Measurements from ENCODE around the gene SMC6.

The SMC6 gene

GRCh38 chr2:17749753-17750438, 3.7 kb downstream of the SMC6 start:
- no peaks in the 10 kb centered on the region for H3K27me3 ChIP-seq (ENCODE audit: control insufficient read depth, insufficient read depth, low read length, poor library complexity, severe bottlenecking)
- peaks cover under 1% of the 10 kb centered on the region for H3K36me3 ChIP-seq (ENCODE audit: control insufficient read depth, insufficient read depth, low read length)
- H3K4me1 ChIP-seq (ENCODE audit: control insufficient read depth, insufficient read depth, low read length): peaks cover 10% of the 10 kb centered on the region
- H3K27ac ChIP-seq (ENCODE audit: insufficient read depth, low read depth, low read length, poor library complexity, severe bottlenecking): no peak overlapping the region
- no peaks in the 10 kb centered on the region for H3K9me3 ChIP-seq (ENCODE audit: control insufficient read depth, low read length)
- WGBS, 2 experiments: 98 to 100% methylated on average over 1 to 2 of the region's 2 CpGs
- H3K4me3 ChIP-seq (ENCODE audit: insufficient read depth, low read depth, low read length): no peak overlapping the region

DNA sequence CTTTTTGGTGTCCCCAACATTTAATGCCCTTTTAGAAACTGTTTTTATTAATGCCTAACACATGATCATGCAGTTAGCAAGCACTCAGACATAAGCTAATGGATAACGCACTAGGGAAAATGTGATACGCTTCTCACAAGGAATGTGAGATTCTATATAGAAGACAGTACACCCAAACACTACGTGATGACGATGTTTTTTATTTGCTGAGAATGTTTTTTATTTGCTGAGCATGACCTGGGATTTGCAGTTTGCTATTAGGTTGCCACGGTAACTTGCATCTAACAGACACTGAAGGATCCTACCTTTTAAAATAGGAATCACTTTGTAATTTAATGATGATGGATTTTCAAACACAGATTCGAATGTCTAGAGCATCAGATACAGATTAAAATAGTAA, 4.9 kb downstream of the SMC6 start:
- Histone ChIP-seq H3K27ac (ENCODE audit: insufficient read depth, low read depth, low read length, poor library complexity, severe bottlenecking) (no peak overlapping the region), H3K4me3 (ENCODE audit: insufficient read depth, low read depth, low read length) (no peak overlapping the region), H3K27me3 (ENCODE audit: control insufficient read depth, insufficient read depth, low read length, poor library complexity, severe bottlenecking) (no peaks in the 10 kb centered on the region), H3K9me3 (ENCODE audit: control insufficient read depth, low read length) (no peaks in the 10 kb centered on the region), H3K4me1 (ENCODE audit: control insufficient read depth, insufficient read depth, low read length) (peaks cover 10% of the 10 kb centered on the region), H3K36me3 (ENCODE audit: control insufficient read depth, insufficient read depth, low read length) (peaks cover 8% of the 10 kb centered on the region)
- WGBS, 2 experiments: 86 to 90% methylated on average over 4 to 5 of the region's 6 CpGs

DNA sequence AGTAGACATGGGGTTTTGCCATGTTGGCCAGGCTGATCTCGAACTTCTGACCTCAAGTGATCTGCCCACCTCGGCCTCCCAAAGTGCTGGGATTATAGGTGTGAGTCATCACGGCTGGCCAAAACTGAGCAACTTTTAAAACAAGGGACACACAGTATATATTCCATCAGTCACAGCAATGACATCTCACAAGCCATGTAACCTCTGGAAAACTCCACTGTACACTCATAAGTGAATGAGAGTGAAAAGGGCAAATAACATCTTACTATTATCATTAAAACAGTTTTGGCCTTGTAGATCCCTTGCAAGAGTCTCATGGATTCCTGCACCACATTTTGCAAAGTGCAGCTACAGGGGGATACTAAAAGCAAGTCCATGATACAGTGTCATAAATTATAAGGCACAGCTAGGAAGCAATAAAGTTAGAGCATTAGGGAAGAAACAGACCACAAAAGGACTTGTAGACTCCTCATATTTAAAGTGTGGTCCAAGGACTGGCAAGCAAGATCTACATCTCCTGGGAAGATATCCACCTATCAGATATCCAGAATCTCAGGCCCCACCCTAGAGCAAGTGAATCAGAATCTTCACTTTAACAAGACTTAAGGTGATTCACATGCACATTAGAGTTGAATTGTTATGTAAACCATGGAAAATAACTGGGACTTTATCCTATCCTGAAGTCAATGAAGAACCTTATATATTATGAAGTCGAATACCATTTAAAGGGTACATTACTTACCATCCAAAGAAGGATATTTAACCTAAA, 5.7 kb downstream of the SMC6 start:
- Histone ChIP-seq H3K4me1 (ENCODE audit: control insufficient read depth, insufficient read depth, low read length) (peaks cover 10% of the 10 kb centered on the region), H3K36me3 (ENCODE audit: control insufficient read depth, insufficient read depth, low read length) (peaks cover 8% of the 10 kb centered on the region), H3K4me3 (ENCODE audit: insufficient read depth, low read depth, low read length) (no peak overlapping the region), H3K9me3 (ENCODE audit: control insufficient read depth, low read length) (no peaks in the 10 kb centered on the region), H3K27me3 (ENCODE audit: control insufficient read depth, insufficient read depth, low read length, poor library complexity, severe bottlenecking) (no peaks in the 10 kb centered on the region), H3K27ac (ENCODE audit: insufficient read depth, low read depth, low read length, poor library complexity, severe bottlenecking) (no peak overlapping the region)
- 85 to 94% methylated on average over 3 to 4 of the region's 4 CpGs for WGBS, 2 experiments

DNA sequence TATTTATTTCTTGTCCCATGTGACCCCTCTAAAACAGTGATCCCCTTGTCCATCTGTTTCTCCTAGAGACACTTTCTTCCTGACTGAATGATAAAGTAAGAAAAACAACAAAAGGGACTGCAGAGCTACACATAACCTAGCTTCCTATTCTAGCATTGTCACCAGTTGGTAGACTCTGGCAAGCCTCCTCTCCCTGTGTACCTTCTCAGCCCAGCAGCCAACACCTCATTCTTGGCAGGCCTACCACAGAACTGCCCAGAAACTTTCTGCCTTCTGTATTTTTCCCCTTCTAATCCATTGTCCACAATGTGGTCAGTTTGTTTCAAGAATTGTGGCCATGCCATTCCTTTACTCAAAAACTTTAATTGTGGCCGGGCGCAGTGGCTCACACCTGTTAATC, 13.4 kb downstream of the SMC6 start:
- Histone ChIP-seq H3K27me3 (ENCODE audit: control insufficient read depth, insufficient read depth, low read length, poor library complexity, severe bottlenecking) (no peaks in the 10 kb centered on the region), H3K4me3 (ENCODE audit: insufficient read depth, low read depth, low read length) (no peak overlapping the region), H3K36me3 (ENCODE audit: control insufficient read depth, insufficient read depth, low read length) (peaks cover 34% of the 10 kb centered on the region), H3K27ac (ENCODE audit: insufficient read depth, low read depth, low read length, poor library complexity, severe bottlenecking) (no peak overlapping the region), H3K4me1 (ENCODE audit: control insufficient read depth, insufficient read depth, low read length) (no peaks in the 10 kb centered on the region), H3K9me3 (ENCODE audit: control insufficient read depth, low read length) (no peaks in the 10 kb centered on the region)
- 87 to 90% methylated on average over 2 of the region's 2 CpGs for WGBS, 2 experiments

- WGBS, 2 experiments: 95 to 98% methylated on average over 1 of the region's 1 CpG
- Histone ChIP-seq H3K27me3 (ENCODE audit: control insufficient read depth, insufficient read depth, low read length, poor library complexity, severe bottlenecking) (no peaks in the 10 kb centered on the region), H3K36me3 (ENCODE audit: control insufficient read depth, insufficient read depth, low read length) (peaks cover 27% of the 10 kb centered on the region), H3K4me1 (ENCODE audit: control insufficient read depth, insufficient read depth, low read length) (no peaks in the 10 kb centered on the region), H3K9me3 (ENCODE audit: control insufficient read depth, low read length) (no peaks in the 10 kb centered on the region), H3K27ac (ENCODE audit: insufficient read depth, low read depth, low read length, poor library complexity, severe bottlenecking) (no peak overlapping the region), H3K4me3 (ENCODE audit: insufficient read depth, low read depth, low read length) (no peak overlapping the region)
Measured at GRCh38 chr2:17736989-17737388, 16.6 kb downstream of the SMC6 start.

- peaks cover 28% of the 10 kb centered on the region for H3K36me3 ChIP-seq (ENCODE audit: control insufficient read depth, insufficient read depth, low read length)
- 88 to 95% methylated on average over 2 of the region's 2 CpGs for WGBS, 2 experiments
Measured at GRCh38 chr2:17735864-17736263, 17.7 kb downstream of the SMC6 start.

GRCh38 chr2:17733599-17733998, 20.0 kb downstream of the SMC6 start:
- Histone ChIP-seq H3K27me3 (ENCODE audit: control insufficient read depth, insufficient read depth, low read length, poor library complexity, severe bottlenecking) (no peaks in the 10 kb centered on the region), H3K4me1 (ENCODE audit: control insufficient read depth, insufficient read depth, low read length) (no peaks in the 10 kb centered on the region), H3K27ac (ENCODE audit: insufficient read depth, low read depth, low read length, poor library complexity, severe bottlenecking) (no peak overlapping the region), H3K9me3 (ENCODE audit: control insufficient read depth, low read length) (no peaks in the 10 kb centered on the region), H3K4me3 (ENCODE audit: insufficient read depth, low read depth, low read length) (no peak overlapping the region), H3K36me3 (ENCODE audit: control insufficient read depth, insufficient read depth, low read length) (peaks cover 26% of the 10 kb centered on the region)
- 100% methylated on average over 1 of the region's 1 CpG for WGBS, 2 experiments

More at GRCh38 chr2:17735864-17736263, 17.7 kb downstream of the SMC6 start:
- no peaks in the 10 kb centered on the region for H3K27me3 ChIP-seq (ENCODE audit: control insufficient read depth, insufficient read depth, low read length, poor library complexity, severe bottlenecking)
- H3K9me3 ChIP-seq (ENCODE audit: control insufficient read depth, low read length): no peaks in the 10 kb centered on the region
- no peak overlapping the region for H3K27ac ChIP-seq (ENCODE audit: insufficient read depth, low read depth, low read length, poor library complexity, severe bottlenecking)
- no peaks in the 10 kb centered on the region for H3K4me1 ChIP-seq (ENCODE audit: control insufficient read depth, insufficient read depth, low read length)
- no peak overlapping the region for H3K4me3 ChIP-seq (ENCODE audit: insufficient read depth, low read depth, low read length)

GRCh38 chr2:17729880-17730279, 23.7 kb downstream of the SMC6 start:
- Histone ChIP-seq H3K9me3 (ENCODE audit: control insufficient read depth, low read length) (no peaks in the 10 kb centered on the region), H3K27ac (ENCODE audit: insufficient read depth, low read depth, low read length, poor library complexity, severe bottlenecking) (no peak overlapping the region), H3K27me3 (ENCODE audit: control insufficient read depth, insufficient read depth, low read length, poor library complexity, severe bottlenecking) (no peaks in the 10 kb centered on the region), H3K4me1 (ENCODE audit: control insufficient read depth, insufficient read depth, low read length) (no peaks in the 10 kb centered on the region), H3K4me3 (ENCODE audit: insufficient read depth, low read depth, low read length) (no peak overlapping the region), H3K36me3 (ENCODE audit: control insufficient read depth, insufficient read depth, low read length) (peaks cover 12% of the 10 kb centered on the region)
- 94 to 97% methylated on average over 1 to 2 of the region's 2 CpGs for WGBS, 2 experiments

DNA sequence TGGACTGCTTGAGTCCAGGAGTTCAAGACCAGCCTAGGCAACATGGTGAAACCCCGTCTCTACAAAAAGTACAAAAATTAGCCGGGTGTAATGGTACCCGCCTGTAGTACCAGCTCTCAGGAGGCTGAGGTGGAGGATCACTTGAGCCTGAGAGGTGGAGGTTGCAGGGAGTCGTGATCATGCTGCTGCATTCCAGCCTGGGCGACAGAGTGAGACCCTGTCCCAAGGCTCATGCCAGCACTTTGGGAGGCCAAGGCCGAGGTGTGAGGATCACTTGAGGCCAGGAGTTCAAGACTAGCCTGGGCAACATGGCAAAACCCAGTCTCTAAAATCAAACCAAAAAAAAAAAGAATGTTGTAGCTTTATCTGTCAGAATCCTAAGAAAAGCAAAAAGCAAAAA, 25.4 kb downstream of the SMC6 start:
- WGBS, 2 experiments: 92 to 95% methylated on average over 6 of the region's 6 CpGs
- H3K4me3 ChIP-seq (ENCODE audit: insufficient read depth, low read depth, low read length): no peak overlapping the region
- H3K27me3 ChIP-seq (ENCODE audit: control insufficient read depth, insufficient read depth, low read length, poor library complexity, severe bottlenecking): no peaks in the 10 kb centered on the region
- no peaks in the 10 kb centered on the region for H3K4me1 ChIP-seq (ENCODE audit: control insufficient read depth, insufficient read depth, low read length)
- H3K9me3 ChIP-seq (ENCODE audit: control insufficient read depth, low read length): no peaks in the 10 kb centered on the region
- no peak overlapping the region for H3K27ac ChIP-seq (ENCODE audit: insufficient read depth, low read depth, low read length, poor library complexity, severe bottlenecking)
- H3K36me3 ChIP-seq (ENCODE audit: control insufficient read depth, insufficient read depth, low read length): peaks cover 12% of the 10 kb centered on the region

GRCh38 chr2:17719562-17720371, 33.8 kb downstream of the SMC6 start:
- Histone ChIP-seq H3K27me3 (ENCODE audit: control insufficient read depth, insufficient read depth, low read length, poor library complexity, severe bottlenecking) (no peaks in the 10 kb centered on the region), H3K36me3 (ENCODE audit: control insufficient read depth, insufficient read depth, low read length) (peaks cover 18% of the 10 kb centered on the region), H3K9me3 (ENCODE audit: control insufficient read depth, low read length) (no peaks in the 10 kb centered on the region), H3K27ac (ENCODE audit: insufficient read depth, low read depth, low read length, poor library complexity, severe bottlenecking) (no peak overlapping the region), H3K4me1 (ENCODE audit: control insufficient read depth, insufficient read depth, low read length) (no peaks in the 10 kb centered on the region), H3K4me3 (ENCODE audit: insufficient read depth, low read depth, low read length) (no peak overlapping the region)
- 87 to 90% methylated on average over 3 of the region's 4 CpGs for WGBS, 2 experiments

Data from ectodermal cell (in vitro differentiated cells).